ENCODE measurements around the gene SF3A1.

SF3A1 gene

GRCh38 chr22:30285846-30286200 lies 70.9 kb downstream of the SF3A1 start:
- no peak for DNase-seq

- no peak for DNase-seq
Measured at GRCh38 chr22:30285176-30285845, 71.4 kb downstream of the SF3A1 start.

GRCh38 chr22:30284666-30285065 lies 72.0 kb downstream of the SF3A1 start:
- no peak for DNase-seq

- DNase-seq = peak; percentile 86
Measured at GRCh38 chr22:30284172-30284571, 72.5 kb downstream of the SF3A1 start.

GRCh38 chr22:30283342-30283741 lies 73.4 kb downstream of the SF3A1 start:
- no peak for DNase-seq

- DNase-seq = peak; percentile 71
Measured at GRCh38 chr22:30282616-30283046, 74.1 kb downstream of the SF3A1 start.

Measured in hematopoietic multipotent progenitor cell treated with erythropoietin and hydrocortisone succinate and interleukin-3 and kit ligand, for 4 days (in vitro differentiated cells).